ENCODE measurements around the gene CADPS2.
A peak's percentile ranks its signal among the peaks of the same experiment; 100 is the strongest.

CADPS2 gene

DNA sequence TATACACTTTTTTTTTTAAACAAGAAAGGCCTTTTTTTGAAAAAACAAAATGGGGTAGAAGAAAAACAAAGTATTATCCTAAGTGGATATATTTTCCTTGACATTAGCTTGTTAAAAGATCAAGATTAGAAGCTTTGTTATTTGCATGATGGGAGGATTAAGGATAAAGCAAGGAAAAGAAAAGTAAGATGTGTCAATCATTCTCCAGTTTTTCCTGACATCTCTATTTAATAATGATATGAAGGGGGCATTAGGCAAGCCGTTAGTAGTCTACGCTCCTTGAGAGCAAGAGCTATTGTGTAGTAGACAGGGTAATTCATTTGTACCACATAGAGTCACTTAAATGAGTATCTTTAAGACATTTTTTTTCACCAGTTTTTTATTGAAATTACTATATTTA, 324.9 kb downstream of the CADPS2 start:
- TF ChIP-seq, protein P1, sequence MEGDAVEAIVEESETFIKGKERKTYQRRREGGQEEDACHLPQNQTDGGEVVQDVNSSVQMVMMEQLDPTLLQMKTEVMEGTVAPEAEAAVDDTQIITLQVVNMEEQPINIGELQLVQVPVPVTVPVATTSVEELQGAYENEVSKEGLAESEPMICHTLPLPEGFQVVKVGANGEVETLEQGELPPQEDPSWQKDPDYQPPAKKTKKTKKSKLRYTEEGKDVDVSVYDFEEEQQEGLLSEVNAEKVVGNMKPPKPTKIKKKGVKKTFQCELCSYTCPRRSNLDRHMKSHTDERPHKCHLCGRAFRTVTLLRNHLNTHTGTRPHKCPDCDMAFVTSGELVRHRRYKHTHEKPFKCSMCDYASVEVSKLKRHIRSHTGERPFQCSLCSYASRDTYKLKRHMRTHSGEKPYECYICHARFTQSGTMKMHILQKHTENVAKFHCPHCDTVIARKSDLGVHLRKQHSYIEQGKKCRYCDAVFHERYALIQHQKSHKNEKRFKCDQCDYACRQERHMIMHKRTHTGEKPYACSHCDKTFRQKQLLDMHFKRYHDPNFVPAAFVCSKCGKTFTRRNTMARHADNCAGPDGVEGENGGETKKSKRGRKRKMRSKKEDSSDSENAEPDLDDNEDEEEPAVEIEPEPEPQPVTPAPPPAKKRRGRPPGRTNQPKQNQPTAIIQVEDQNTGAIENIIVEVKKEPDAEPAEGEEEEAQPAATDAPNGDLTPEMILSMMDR (IDR thresholded peaks at IDR 0.05): no peak
- no peak for TF ChIP-seq ZFX (IDR thresholded peaks at IDR 0.05; ENCODE audit: borderline replicate concordance)
- no peak overlapping the region for H3K27ac ChIP-seq

GRCh38 chr7:122556873-122557542, 329.3 kb downstream of the CADPS2 start:
- no peak overlapping the region for H3K27ac ChIP-seq
- TF ChIP-seq, protein P1 (IDR thresholded peaks at IDR 0.05): no peak
- no peak for TF ChIP-seq ZFX (IDR thresholded peaks at IDR 0.05; ENCODE audit: borderline replicate concordance)

- H3K27ac ChIP-seq: no peak overlapping the region
- no peak for TF ChIP-seq ZFX (IDR thresholded peaks at IDR 0.05; ENCODE audit: borderline replicate concordance)
- TF ChIP-seq, protein P1 (IDR thresholded peaks at IDR 0.05): no peak
These were observed 330.0 kb downstream of the CADPS2 start for GRCh38 chr7:122556219-122556618.

- TF ChIP-seq ZFX (IDR thresholded peaks at IDR 0.05; ENCODE audit: borderline replicate concordance): no peak
- TF ChIP-seq, protein P1 (IDR thresholded peaks at IDR 0.05): no peak
These were observed 332.5 kb downstream of the CADPS2 start for GRCh38 chr7:122553761-122554160.

DNA sequence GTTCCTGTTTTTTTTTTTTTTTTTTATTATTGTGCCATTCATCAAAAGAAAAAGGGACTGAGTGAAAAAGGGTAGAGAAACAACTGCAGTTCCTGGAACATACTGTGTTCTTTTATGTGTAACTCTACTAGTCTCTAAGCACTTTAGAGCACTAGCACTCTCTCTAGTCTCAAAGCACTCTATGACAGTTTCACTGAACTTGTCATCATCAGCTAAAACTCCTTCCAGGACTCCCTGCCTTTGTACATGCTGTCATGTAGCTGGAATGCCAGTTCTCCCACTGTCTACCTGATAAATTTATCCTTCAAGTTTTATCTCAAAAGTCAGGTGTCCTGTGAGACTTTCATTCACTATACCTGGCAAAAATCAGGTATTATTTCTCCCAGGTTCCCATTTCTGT, 333.5 kb downstream of the CADPS2 start:
- TF ChIP-seq, protein P1 (IDR thresholded peaks at IDR 0.05): no peak
- no peak for TF ChIP-seq ZFX (IDR thresholded peaks at IDR 0.05; ENCODE audit: borderline replicate concordance)
- no peak overlapping the region for H3K27ac ChIP-seq

More at GRCh38 chr7:122553761-122554160, 332.5 kb downstream of the CADPS2 start:
- H3K27ac ChIP-seq: no peak overlapping the region

DNA sequence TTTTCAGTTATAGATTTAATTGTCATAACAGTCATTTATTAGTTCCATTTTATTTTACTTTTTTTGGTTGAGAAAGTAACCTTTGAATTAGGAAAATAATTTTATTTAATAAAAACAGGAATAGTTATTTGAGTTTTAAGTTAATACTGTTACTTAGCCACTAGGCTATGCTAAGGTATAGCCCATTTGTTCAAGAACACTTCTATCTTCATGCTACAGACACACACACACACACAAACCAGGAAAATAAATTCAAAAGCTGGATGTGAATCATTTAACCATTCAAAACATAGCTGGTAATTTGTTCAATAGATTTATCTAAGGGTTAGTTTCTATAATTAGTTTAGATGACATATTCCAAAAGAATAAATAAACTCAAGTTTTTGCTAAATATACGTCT, 335.7 kb downstream of the CADPS2 start:
- no peak overlapping the region for H3K27ac ChIP-seq
- TF ChIP-seq, protein P1 (IDR thresholded peaks at IDR 0.05): peak; percentile 49
- no peak for TF ChIP-seq ZFX (IDR thresholded peaks at IDR 0.05; ENCODE audit: borderline replicate concordance)

GRCh38 chr7:122549578-122549977, 336.7 kb downstream of the CADPS2 start:
- H3K27ac ChIP-seq: no peak overlapping the region
- TF ChIP-seq, protein P1 (IDR thresholded peaks at IDR 0.05): no peak
- no peak for TF ChIP-seq ZFX (IDR thresholded peaks at IDR 0.05; ENCODE audit: borderline replicate concordance)
